GM19193 (cell line): ENCODE data around the gene MAP3K12.

Experiments used
- POLR2A ChIP-seq: IDR thresholded peaks from 4 replicates; pipeline ENCODE4 v1.6.1; 2011; ENCODE audit not compliant: insufficient read depth, insufficient read length; ENCODE audit errors: extremely low read depth

MAP3K12 gene, protein sequence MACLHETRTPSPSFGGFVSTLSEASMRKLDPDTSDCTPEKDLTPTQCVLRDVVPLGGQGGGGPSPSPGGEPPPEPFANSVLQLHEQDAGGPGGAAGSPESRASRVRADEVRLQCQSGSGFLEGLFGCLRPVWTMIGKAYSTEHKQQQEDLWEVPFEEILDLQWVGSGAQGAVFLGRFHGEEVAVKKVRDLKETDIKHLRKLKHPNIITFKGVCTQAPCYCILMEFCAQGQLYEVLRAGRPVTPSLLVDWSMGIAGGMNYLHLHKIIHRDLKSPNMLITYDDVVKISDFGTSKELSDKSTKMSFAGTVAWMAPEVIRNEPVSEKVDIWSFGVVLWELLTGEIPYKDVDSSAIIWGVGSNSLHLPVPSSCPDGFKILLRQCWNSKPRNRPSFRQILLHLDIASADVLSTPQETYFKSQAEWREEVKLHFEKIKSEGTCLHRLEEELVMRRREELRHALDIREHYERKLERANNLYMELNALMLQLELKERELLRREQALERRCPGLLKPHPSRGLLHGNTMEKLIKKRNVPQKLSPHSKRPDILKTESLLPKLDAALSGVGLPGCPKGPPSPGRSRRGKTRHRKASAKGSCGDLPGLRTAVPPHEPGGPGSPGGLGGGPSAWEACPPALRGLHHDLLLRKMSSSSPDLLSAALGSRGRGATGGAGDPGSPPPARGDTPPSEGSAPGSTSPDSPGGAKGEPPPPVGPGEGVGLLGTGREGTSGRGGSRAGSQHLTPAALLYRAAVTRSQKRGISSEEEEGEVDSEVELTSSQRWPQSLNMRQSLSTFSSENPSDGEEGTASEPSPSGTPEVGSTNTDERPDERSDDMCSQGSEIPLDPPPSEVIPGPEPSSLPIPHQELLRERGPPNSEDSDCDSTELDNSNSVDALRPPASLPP

DNA sequence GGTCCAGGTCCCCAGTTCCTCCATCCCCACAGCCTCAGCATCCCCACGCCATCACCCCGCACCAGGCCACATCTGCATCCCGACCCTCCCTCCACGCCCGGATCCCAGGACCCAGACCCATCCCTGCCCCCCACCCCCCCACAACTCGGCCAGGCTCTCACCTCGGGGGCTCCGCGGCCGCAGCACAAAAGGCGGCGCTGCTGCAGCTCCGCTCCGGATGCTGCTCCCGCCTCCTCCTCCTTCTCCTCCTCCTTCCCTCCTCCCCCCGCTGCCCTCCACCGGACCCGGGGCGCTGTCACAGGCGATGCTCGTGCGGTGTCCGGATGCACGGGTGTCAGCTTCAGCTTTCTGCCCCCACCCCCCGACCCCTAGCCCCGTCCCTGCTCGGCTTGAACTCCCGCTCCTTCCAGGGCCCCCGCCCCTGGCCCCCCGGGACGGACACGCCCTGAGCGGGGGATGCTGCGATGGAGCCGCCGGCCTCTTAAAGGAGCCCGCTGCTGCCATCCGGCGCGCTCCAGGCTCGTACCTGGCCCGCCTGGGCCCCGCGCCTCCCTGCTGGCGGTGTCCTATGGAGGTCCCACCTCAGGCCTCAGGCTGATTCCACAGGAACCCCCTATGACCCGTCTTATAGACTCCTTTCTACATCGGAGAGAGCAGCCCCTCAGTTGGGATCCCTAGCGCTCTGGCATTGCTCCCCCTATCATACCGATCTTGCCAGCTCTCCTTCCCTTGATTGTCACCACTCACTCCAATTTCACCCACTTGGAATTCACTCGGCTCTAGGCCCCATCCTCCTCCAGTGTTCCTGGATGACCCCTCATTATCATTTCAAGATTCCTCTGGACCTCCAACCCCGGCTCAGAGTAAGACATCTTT, at the start of gene MAP3K12:
Gene MAP3K12, minus strand, starts transcription at position 193 of the 876 bp plus-strand sequence. CDS start 12,067 bp downstream, outside the sequence.
- TF ChIP-seq POLR2A, result no peak

DNA sequence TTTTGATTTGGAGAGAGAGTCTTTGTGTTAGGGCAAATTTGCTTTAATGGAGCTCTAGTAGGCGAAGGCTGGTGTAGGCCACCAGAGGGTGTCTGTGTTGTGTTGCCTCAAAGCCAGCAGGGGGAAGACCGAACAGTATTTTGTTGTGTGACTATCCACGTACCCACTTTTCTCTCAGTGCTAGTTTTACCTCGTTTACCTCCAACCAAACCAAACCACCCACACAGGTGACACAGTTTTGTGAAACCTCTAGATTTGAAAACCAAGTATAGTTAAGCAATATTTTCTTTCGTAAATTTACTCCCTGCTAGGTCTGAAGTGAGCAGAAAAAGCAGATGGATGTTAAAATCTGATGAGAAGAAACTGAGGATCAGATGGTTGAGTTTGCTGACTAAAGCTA, 44.3 kb upstream of the MAP3K12 start:
- no peak for TF ChIP-seq POLR2A

DNA sequence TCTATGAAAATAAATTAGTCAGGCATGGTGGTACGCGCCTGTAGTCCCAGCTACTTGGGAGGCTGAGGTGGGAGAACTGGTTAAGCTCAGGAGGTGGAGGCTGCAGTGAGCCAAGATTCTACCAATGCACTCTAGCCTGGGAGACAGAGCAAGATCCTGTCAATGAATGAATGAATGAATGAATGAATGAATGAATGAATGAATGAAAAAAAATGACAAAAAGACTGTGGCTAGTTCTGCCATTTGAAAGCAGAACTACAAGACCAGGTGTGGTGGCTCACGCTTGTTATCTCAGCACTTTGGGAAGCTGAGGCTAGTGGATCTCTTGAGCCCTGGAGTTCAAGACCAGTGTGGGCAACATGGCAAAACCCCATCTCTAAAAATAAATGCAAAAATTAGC, 40.3 kb upstream of the MAP3K12 start:
- no peak for TF ChIP-seq POLR2A

DNA sequence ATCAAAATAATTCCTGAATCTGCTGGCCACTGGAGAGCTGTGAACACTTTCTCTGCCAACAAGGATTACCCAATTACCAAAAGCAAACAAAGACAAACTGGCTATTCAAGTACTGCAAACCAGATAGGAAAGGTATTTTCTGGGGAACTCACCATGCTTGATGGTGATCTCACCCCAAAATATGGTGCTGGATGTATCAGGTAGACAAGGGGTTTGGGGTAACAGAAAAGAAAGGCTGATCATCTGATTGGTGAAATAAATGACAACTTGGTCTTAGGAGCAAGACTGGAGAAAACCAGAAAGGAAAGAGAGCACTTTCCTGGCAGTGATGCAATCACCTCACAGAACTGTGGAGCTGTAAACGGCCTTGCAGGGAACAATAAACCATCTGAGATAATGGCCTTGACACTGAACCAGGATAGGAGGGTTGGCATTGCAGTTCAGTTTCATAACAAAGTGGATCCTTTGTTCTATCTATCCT, 39.0 kb upstream of the MAP3K12 start:
- no peak for TF ChIP-seq POLR2A

DNA sequence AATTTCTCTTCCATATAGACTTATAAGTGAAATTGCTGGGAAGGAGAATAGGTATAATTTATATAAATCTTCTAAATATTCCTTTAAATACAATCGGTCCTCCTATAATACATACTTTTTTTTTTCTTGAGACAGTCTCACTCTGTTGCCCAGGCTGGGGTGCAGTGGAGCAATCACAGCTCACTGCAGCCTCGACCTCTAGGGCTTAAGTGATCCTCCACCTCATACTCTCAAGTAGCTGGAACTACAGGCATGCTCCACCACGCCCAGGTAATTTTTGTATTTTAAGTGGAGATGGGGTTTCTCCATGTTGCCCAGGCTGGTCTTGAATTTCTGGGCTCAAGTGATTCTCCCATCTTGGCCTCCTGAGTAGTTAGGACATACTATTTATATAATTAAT, 37.7 kb upstream of the MAP3K12 start:
- no peak for TF ChIP-seq POLR2A

DNA sequence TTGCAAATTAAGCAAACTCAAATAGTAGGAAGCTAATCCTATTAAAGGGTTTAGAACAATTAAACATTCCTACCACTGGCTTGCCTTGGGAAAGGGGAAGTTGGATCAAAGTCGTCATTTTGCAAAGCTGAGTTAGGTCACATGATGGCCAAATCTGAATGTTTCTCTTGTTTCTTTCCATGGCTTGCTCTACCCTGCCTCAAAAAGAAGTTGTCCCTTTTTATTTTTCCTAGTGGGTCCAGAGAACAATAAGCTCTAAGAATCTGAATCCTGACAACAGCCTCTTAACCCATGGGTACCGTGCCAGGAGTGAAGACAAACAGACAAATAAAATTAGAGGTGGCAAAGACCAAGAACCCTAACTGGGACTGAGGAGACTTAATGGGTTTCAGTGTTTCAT, 34.2 kb upstream of the MAP3K12 start:
- no peak for TF ChIP-seq POLR2A

DNA sequence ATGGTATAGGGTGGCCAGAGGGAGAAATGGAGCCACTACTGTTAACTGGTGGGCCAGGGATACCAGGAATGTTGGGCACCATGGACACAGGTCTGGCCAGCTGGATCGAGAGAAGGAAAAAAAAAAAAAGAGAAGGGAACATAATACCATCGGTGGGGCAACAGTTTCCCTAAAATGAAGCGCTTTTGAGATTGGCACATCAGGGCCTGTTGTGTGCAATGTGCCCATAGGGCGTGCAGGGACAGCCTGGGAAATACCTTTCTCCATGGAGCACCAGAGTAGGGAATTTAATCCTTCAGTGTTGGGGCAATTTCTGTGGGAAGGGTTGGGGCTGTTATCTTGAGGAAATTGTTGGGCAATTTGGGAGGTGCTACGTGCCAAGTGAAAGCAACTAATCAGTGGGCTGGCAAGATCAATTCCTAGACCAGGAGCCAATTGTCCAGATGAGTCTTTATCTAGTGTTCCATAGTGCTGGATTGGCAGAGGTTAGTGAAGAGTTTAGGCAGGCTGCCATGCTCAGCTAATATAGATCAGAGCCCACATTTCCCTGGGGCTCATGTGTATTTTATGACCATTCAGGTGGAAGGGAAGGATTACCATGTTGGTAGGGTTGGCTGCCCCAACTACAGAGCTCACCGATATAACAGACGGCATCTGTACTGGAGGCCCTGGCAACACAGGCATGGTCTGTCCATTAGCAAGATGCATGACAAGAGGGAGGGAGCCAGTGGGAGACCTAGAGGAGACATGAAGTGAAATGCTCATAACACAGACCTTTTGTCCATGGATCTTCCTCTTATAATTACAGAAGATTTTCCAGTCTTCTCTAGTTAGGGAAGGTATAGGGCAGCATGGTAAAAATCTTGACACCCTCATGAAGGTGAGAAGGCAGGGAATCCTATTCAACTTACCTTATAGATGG, 33.5 kb upstream of the MAP3K12 start:
- no peak for TF ChIP-seq POLR2A

DNA sequence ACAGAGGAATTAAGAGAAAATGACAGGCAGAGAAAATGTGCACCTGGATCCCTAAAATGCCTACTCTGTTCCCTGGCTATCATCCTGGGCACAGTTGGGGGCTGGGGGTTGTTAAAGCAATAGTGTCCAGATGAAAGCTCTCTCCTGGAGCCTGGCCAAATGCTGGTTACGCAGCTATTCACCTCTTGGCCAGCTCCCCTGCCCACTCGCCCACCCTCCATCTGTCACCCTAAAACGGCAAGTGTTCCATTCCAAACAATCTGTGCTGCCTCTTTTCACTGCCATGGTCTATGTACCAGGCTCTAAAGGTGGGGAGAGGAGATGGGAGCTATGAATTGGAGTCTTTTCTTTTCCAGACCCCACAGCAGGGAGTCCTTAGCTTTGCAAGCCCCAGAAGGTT, 32.8 kb upstream of the MAP3K12 start:
- TF ChIP-seq POLR2A, result no peak

DNA sequence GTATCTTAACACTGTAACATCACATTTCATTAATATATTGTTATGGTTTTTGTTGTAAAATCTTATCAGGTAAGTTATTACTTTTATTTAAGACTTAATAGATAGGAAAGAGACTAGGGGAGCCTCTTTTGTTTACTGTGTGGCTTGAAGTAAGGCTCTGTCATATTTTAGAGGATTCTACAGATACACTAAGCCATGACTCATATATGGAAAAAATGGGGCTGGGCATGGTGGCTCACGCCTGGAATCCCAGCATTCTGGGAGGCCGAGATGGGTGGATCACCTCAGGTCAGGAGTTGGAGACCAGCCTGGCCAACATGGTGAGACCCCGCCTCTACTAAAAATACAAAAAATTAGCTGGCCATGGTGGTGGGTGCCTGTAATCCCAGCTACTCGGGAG, 31.7 kb upstream of the MAP3K12 start:
- TF ChIP-seq POLR2A, result no peak

DNA sequence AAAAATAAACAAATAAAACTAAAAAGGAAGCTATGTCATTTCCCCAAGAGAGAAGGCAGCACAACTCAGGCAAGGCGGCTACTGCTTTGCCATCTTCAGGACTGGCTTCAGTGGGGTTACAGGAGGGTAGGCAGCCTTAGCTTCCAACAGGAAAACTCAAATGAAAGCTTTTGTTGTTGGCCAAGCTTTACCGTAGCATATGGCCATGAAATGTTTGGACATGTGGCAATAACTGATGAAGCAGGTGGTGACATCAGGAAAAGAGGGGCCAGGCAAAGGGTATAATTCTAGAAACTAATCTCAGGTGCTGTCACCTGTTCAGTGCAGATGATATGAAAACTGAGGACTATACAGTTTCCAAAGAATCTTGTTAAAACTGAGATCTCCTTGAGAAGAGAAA, 30.8 kb upstream of the MAP3K12 start:
- no peak for TF ChIP-seq POLR2A

DNA sequence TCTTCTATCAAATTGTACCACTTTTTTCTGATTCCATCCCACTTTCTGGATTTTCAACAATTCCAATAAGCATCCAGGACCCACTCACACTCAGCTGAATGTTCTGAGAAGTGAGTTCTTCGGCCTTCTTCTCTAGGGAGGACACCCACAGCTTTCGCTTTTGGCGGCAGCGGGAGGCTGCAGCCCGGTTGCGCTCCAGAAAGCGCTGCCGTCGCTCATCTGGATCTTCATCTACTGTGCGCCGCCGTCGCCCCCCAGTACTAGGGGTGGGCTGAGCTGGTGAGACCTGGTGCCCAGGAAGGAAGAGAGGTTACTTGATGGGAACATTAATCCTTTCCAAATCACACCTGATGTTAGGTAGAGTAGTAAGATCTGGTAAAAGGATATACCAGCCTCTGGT, 25.2 kb upstream of the MAP3K12 start:
- TF ChIP-seq POLR2A, result no peak

DNA sequence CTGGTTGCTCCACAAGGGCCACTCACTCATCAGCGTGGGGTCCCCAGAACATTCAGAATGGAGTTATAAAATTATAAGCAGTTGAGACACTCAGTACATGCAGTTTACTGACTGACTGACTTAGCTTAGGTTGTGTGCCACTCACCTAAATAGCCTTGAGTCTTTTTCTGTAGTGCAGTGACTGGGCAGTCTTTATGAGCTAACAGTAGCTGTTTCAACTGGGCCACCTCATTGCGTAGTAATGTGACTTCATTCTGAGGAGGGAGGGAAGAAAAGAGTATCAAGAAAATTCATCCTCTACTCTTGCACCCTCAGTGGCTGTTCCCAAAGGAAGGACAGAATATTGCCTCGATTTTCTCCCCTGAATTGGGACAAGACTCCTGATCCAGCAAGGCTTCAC, 23.9 kb upstream of the MAP3K12 start:
- TF ChIP-seq POLR2A, result no peak

DNA sequence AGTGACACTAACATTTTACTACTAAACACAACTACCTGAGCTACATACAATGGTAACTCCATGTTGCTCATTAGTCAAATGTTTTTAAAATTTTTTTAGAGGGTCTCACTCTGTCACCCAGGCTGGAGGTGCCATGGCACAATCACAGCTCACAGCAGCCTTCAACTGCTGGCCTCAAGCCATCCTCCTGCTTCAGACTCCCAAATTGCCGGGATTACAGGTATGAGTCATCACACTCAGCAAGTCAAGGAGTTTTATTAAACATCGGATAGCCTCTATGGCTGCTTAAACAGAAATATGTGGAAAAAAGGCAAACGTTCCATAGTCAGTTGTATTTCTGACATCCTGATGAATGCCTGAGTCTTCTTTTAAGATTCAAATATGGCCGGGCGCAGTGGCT, 19.1 kb upstream of the MAP3K12 start:
- TF ChIP-seq POLR2A, result no peak
